Measurements from ENCODE around the gene GTF3C5. TPM values are rescaled to one million over a fixed set of nuclear protein-coding genes. Genes with fewer than 3 reads are reported as not detected.
"Not testable (repeated sequence)": the region's sequence is repeated elsewhere in the genome, so short reads cannot be mapped to it uniquely, and the experiment has no call there.

The GTF3C5 gene
- total RNA-seq, 1 donor from 2014 or later = 46.4 TPM

- peak; percentile 43 for TF ChIP-seq CTCF (IDR thresholded peaks at IDR 0.05; ENCODE audit: insufficient read depth, low read depth, low read length)
- Histone ChIP-seq H4K20me1 (ENCODE audit: insufficient read depth, low read length) (peaks cover 81% of the 10 kb centered on the region), H3K36me3 (ENCODE audit: insufficient read depth, low read length) (peaks cover 12% of the 10 kb centered on the region), H3K79me2 (ENCODE audit: insufficient read depth, low read length) (peaks cover 57% of the 10 kb centered on the region)
- not testable (repeated sequence) for H3K27me3 Mint-ChIP-seq (ENCODE audit: low read depth, unreplicated experiment); H3K4me1 ChIP-seq (ENCODE audit: insufficient read depth, low read length); H3K9me3 Mint-ChIP-seq (ENCODE audit: unreplicated experiment); H3K4me1 Mint-ChIP-seq (ENCODE audit: low read depth, unreplicated experiment); H3K4me2 ChIP-seq (ENCODE audit: low read length); H3K27ac Mint-ChIP-seq (ENCODE audit: unreplicated experiment); H3K9me3 ChIP-seq (ENCODE audit: insufficient read depth, low read depth, low read length); H3K4me3 ChIP-seq (ENCODE audit: insufficient read depth, low read depth, low read length); H3K4me3 Mint-ChIP-seq (ENCODE audit: unreplicated experiment); FAIRE-seq; H3K9ac ChIP-seq (ENCODE audit: low read length); H2AFZ ChIP-seq (ENCODE audit: low read depth, low read length); H3K27me3 ChIP-seq (ENCODE audit: insufficient read depth, low read length); H3K27ac ChIP-seq (ENCODE audit: low read depth, low read length)
- peak; percentile 39 for DNase-seq (ENCODE audit: low read depth)
- H3K36me3 Mint-ChIP-seq (ENCODE audit: low read depth, unreplicated experiment) = peaks cover 15% of the 10 kb centered on the region
Observed at GRCh38 chr9:133040892-133041479, 10.2 kb downstream of the GTF3C5 start.

GRCh38 chr9:133041958-133042357 lies 11.2 kb downstream of the GTF3C5 start:
- Histone ChIP-seq H3K4me3 (ENCODE audit: insufficient read depth, low read depth, low read length) (no peak overlapping the region), H2AFZ (ENCODE audit: low read depth, low read length) (no peak overlapping the region), H3K9me3 (ENCODE audit: insufficient read depth, low read depth, low read length) (no peaks in the 10 kb centered on the region), H3K9ac (ENCODE audit: low read length) (no peak overlapping the region), H3K27me3 (ENCODE audit: insufficient read depth, low read length) (no peaks in the 10 kb centered on the region), H3K79me2 (ENCODE audit: insufficient read depth, low read length) (peaks cover 47% of the 10 kb centered on the region), H3K4me2 (ENCODE audit: low read length) (no peak overlapping the region), H3K4me1 (ENCODE audit: insufficient read depth, low read length) (no peaks in the 10 kb centered on the region), H3K36me3 (ENCODE audit: insufficient read depth, low read length) (peaks cover 9% of the 10 kb centered on the region), H4K20me1 (ENCODE audit: insufficient read depth, low read length) (peaks cover 79% of the 10 kb centered on the region), H3K27ac (ENCODE audit: low read depth, low read length) (no peak overlapping the region)
- no peaks in the 10 kb centered on the region for H3K27me3 Mint-ChIP-seq (ENCODE audit: low read depth, unreplicated experiment)
- H3K4me1 Mint-ChIP-seq (ENCODE audit: low read depth, unreplicated experiment) = peaks cover 6% of the 10 kb centered on the region
- no peak overlapping the region for H3K27ac Mint-ChIP-seq (ENCODE audit: unreplicated experiment)
- FAIRE-seq (no peak), DNase-seq (ENCODE audit: low read depth) (no peak)
- no peaks in the 10 kb centered on the region for H3K9me3 Mint-ChIP-seq (ENCODE audit: unreplicated experiment)
- TF ChIP-seq EZH2 (IDR thresholded peaks at IDR 0.05; ENCODE audit: insufficient read depth, low read length) (no peak), CTCF (IDR thresholded peaks at IDR 0.05; ENCODE audit: insufficient read depth, low read depth, low read length) (no peak)
- H3K4me3 Mint-ChIP-seq (ENCODE audit: unreplicated experiment) = no peak overlapping the region
- peaks cover 15% of the 10 kb centered on the region for H3K36me3 Mint-ChIP-seq (ENCODE audit: low read depth, unreplicated experiment)

GRCh38 chr9:133042676-133043075 lies 11.9 kb downstream of the GTF3C5 start:
- H3K4me1 Mint-ChIP-seq (ENCODE audit: low read depth, unreplicated experiment) = peaks cover 6% of the 10 kb centered on the region

More at GRCh38 chr9:133042676-133043075, 11.9 kb downstream of the GTF3C5 start:
- no peak overlapping the region for H3K4me3 ChIP-seq (ENCODE audit: insufficient read depth, low read depth, low read length)
- Mint-ChIP-seq H3K27ac (ENCODE audit: unreplicated experiment) (no peak overlapping the region), H3K4me3 (ENCODE audit: unreplicated experiment) (no peak overlapping the region), H3K36me3 (ENCODE audit: low read depth, unreplicated experiment) (peaks cover 17% of the 10 kb centered on the region), H3K9me3 (ENCODE audit: unreplicated experiment) (no peaks in the 10 kb centered on the region), H3K27me3 (ENCODE audit: low read depth, unreplicated experiment) (no peaks in the 10 kb centered on the region)
- TF ChIP-seq CTCF (IDR thresholded peaks at IDR 0.05; ENCODE audit: insufficient read depth, low read depth, low read length) (no peak), EZH2 (IDR thresholded peaks at IDR 0.05; ENCODE audit: insufficient read depth, low read length) (no peak)
- H3K9me3 ChIP-seq (ENCODE audit: insufficient read depth, low read depth, low read length) = no peaks in the 10 kb centered on the region
- FAIRE-seq (no peak), DNase-seq (ENCODE audit: low read depth) (no peak)
- no peak overlapping the region for H3K9ac ChIP-seq (ENCODE audit: low read length)
- H3K36me3 ChIP-seq (ENCODE audit: insufficient read depth, low read length) = peaks cover 11% of the 10 kb centered on the region
- H2AFZ ChIP-seq (ENCODE audit: low read depth, low read length) = no peak overlapping the region
- no peaks in the 10 kb centered on the region for H3K27me3 ChIP-seq (ENCODE audit: insufficient read depth, low read length)
- peaks cover 72% of the 10 kb centered on the region for H4K20me1 ChIP-seq (ENCODE audit: insufficient read depth, low read length)
- peaks cover 40% of the 10 kb centered on the region for H3K79me2 ChIP-seq (ENCODE audit: insufficient read depth, low read length)
- H3K4me2 ChIP-seq (ENCODE audit: low read length) = no peak overlapping the region
- H3K4me1 ChIP-seq (ENCODE audit: insufficient read depth, low read length) = no peaks in the 10 kb centered on the region
- no peak overlapping the region for H3K27ac ChIP-seq (ENCODE audit: low read depth, low read length)
